ENCODE data around the gene MMAB.

MMAB gene

GRCh38 chr12:109560867-109561710 lies 12.2 kb downstream of the MMAB start:
- no peak for DNase-seq (ENCODE audit: low read depth in 2 of 2)

DNA sequence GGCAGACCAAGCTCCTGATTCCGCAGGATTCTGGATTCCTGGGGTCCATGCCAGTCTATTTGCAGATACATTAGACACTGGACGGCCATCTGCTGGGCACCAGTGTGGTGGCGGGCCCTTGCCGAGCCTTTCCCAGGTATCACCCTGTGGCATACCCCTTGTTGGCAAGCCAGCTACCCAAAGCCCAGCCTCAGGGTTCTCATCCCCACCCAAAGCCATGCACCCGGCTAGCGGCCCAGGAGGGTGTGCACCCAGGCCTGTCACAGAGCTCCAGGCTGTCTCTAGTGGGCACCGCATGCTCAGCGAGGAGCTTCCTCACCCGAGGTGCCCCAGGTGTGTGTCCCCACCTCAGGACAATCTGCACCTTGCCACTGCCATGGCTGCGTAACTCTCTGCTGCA lies 13.7 kb downstream of the MMAB start:
- DNase-seq (ENCODE audit: low read depth in 2 of 2), result no peak

GRCh38 chr12:109559200-109559505 lies 14.2 kb downstream of the MMAB start:
- DNase-seq (ENCODE audit: low read depth in 2 of 2), result no peak

- DNase-seq (ENCODE audit: low read depth in 2 of 2), result no peak
Measured at GRCh38 chr12:109558374-109559199, 14.7 kb downstream of the MMAB start.

- no peak for DNase-seq (ENCODE audit: low read depth in 2 of 2)
Measured at GRCh38 chr12:109557805-109558204, 15.5 kb downstream of the MMAB start.

GRCh38 chr12:109557200-109557599 lies 16.1 kb downstream of the MMAB start:
- DNase-seq (ENCODE audit: low read depth in 2 of 2), result no peak

DNA sequence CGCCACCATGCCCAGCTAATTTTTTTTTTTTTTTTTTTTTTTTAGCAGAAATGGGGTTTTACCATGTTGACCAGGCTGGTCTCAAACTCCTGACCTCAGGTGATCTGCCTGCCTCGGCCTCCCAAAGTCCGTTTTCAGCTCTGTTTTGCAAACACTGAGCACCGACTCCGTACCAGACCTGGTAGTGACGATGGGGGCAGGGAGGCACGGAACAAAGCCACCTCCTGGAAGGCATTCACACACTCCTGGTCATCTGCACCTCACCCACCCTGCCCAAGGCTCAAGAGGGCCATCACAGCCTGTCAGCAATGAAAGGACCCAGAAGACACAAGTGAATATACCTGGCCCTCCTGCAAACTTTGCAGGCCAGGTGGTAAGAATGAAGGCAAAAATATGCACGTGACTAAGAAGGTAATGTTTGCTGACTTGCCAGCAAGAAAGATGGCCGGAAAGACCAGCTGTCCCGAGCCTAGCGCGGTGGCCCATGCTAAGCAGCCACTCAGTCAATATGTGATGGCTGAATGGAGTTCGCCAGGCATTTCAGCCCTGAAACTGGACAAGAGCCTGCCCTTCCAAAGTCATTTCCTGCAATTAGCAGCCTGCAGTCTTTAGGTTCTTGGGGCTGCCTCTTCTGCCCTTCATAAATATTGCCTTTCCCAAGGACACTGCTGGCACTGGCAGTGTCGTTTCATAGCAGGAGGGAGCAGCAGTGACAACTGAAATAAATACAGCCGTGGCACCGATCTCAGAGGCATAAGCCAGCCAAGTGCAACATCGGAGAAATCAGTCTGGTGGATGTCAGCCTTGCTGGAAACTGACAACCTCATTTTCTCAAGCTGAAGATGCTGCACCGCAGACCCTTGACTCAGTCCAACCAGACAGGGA lies 17.6 kb downstream of the MMAB start:
- DNase-seq (ENCODE audit: low read depth in 2 of 2), result no peak

GRCh38 chr12:109554761-109555160 lies 18.5 kb downstream of the MMAB start:
- no peak for DNase-seq (ENCODE audit: low read depth in 2 of 2)

DNA sequence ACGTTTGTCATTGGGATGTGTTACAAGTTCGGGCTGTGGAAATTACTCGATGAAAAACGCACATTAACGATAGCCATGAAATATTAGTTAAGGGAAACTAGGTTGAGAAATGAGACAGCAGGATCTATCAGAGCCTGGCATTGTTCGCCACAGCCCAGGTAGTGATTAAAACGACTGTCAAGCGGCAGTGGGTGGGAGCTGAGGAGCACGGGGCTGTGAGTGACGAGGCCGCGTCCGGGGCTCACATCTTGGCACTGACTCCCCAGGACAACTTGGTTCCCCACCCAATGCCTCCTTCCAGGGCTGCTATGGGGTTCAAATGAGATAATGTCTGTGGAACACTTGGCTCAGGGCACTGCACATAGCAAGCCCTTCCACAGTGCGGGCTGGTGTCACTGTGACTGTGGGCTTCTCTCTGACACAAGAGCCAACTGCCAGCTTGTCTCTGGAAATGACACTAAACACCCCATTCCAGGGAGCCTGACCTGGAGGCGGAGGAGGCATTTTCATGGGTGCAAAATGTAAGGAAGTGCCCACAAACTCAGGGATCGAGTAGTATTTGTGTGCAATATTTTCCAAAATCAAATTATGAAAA lies 19.3 kb downstream of the MMAB start:
- DNase-seq (ENCODE audit: low read depth in 2 of 2), result no peak

GRCh38 chr12:109553483-109553882 lies 19.8 kb downstream of the MMAB start:
- DNase-seq (ENCODE audit: low read depth in 2 of 2), result no peak

DNA sequence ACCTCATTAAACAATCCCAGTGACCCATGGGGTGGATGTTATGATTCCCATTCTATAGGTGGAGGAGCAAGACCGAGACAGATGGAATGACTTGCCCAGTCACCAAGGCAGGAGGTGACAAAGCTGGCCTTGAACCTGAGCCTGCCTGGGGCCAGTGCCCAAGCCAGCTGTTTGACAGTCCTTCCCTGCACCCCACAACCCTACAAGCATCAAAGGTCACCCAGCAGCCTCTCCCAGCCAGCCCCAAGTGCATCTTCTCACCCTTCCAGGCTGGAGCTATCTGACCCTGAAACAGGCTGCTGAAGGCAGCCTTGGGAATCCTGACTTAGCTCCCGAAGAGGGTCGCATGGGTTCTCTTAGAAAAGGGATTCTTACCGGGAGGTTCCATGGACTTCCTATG lies 20.3 kb downstream of the MMAB start:
- no peak for DNase-seq (ENCODE audit: low read depth in 2 of 2)

DNA sequence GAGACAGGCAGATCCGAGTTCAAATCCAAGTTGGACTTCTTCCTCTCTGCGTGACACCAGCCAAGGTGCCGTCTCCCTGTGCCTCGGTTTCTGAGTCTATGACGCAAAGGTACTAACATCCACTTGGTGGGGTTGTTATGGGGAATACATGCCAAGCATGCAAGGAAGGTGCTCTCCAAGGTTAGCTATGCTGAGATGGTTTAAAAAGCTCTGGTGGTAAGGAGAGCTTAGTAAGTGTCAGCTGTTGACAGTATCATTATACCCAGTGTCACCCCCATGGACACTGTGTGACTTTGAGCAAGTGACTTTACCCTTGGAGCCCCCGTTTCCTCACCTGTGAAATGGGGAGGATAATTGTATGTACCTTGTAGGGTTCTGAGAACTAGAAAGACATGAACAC lies 22.2 kb downstream of the MMAB start:
- no peak for DNase-seq (ENCODE audit: low read depth in 2 of 2)

DNA sequence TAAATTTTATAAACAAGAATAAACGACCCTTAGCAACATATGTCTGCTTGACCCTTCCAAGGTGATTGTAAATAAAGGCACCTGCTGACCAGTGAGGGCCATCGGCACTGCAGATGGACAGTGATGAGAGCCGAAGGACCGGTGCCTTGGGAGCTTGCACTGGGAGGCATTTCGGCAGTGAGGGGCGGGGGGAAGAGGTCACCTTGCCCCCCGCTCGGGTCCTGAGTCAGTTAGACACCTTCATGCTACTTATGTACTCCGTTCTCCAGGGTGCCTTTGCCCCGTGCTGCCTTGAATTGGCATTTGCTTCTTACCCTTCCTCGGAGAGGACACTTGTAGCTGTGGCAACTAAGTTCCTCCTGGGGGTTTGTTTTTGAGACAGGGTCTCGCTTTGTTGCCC lies 23.0 kb downstream of the MMAB start:
- no peak for DNase-seq (ENCODE audit: low read depth in 2 of 2)

DNA sequence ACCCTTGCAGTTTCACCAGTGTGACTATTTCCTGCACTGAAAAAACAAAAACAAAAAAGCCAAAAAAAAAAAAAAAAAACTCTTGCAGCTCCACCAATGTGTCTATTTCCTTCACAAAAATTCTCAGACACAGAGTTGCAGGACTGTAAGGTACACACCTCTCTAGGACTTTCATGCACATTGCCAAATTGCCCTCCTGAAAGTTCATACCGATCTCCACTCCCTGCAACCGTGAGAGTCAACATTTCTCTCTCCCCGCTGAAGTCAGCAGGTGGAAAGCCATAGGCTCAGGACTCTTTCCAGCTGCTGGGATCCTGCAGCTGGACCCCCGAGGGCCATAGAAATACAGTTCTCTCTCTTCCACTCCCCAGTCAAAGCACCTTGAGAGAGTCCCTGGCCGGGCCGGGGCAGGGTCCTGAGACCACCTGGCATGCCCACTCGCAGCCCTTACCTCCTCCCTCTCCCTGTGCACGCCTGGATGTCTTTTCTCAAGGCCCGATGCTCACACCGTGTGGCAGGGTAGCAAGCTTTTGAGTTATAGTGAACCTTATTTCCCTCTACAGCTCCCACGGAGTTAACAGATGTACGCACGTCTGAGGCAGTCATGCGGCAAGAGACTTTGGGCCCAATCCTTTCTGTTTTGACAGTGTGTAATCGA lies 23.6 kb downstream of the MMAB start:
- no peak for DNase-seq (ENCODE audit: low read depth in 2 of 2)

DNA sequence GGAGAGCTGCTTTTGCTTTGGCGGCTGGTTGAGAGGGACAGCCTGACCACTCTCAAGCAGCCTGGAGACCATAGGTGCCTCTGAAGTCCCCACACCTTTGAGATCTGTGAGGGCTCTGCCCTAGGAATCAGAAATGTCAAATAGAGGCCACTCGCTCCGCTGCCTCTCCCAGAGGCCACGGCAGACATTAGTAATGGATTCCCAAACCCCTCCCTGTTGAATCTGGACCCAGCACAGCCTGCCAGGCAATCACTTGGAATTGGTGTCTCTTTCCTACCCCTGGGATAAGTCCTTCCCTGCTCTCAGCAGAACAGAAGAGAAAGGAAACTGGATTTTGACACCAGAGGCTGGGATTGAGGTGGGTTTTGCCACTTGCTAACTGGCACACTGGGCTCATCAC lies 25.0 kb downstream of the MMAB start:
- DNase-seq (ENCODE audit: low read depth in 2 of 2), result no peak

- no peak for DNase-seq (ENCODE audit: low read depth in 2 of 2)
Measured at GRCh38 chr12:109547286-109547685, 26.0 kb downstream of the MMAB start.

- DNase-seq (ENCODE audit: low read depth in 2 of 2), result no peak
Measured at GRCh38 chr12:109545826-109546225, 27.5 kb downstream of the MMAB start.

DNA sequence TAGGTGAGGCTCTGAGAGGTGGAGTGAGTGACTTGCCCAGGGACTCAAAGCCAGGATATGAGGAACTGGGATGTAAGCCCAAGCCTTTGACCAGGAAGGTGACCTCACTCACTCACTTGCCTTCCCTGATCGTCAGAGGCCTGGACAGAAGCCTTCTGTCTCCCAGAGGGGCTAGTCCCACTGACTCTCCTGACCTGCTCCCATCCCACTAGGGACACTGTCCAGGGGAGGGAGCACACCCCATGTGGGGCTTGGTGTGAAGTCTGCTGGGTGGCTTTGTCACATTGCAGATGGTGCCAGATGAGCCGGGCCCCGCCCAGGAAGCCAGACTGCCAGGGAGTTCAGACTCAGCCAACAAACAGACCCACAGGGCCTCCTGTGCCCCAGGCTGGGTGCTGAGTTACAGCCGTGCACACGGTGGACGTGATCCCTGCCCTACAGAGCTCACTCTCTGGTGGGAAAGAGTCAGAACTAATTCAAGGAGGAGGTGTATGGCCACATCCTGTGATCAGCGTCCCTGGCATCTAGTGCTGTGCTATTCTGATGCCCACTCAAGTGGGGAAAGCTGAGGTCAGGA lies 28.3 kb downstream of the MMAB start:
- no peak for DNase-seq (ENCODE audit: low read depth in 2 of 2)

- DNase-seq (ENCODE audit: low read depth in 2 of 2), result no peak
Measured at GRCh38 chr12:109542876-109543275, 30.4 kb downstream of the MMAB start.

GRCh38 chr12:109542014-109542413 lies 31.3 kb downstream of the MMAB start:
- DNase-seq (ENCODE audit: low read depth in 2 of 2), result no peak

DNA sequence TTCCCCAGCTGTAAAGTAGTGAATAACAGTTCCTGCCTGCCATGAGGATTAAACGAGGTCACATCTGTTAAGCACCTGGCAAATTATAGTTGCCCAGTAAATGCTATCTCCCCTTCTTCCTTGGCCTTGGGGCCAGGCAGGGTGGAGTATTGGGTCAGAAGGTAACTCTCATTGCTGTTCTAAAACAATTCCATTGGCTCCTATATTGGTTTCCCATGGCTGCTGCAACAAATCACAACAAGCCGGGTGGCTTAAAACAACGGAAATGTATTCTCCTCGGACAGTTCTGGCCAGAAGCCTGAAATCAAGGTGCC lies 31.9 kb downstream of the MMAB start:
- no peak for DNase-seq (ENCODE audit: low read depth in 2 of 2)

Measured in stimulated activated CD4-positive, alpha-beta T cell treated with anti-CD3 and anti-CD28 coated beads, Interleukin-1b, Interleukin-23, amount 100 ng/mL, for 1 hour (primary cell).